Lung (tissue), 12 donors: ENCODE measurements around the gene STAB2. TPM values are rescaled to one million over a fixed set of nuclear protein-coding genes. Genes with fewer than 3 reads are reported as not detected.

Source experiments
- ATAC-seq: fragments of 200-7000 bp; cut with Tn5 transposase; one replicate; pipeline ENCODE4 v1.9.1; 2020; ENCODE audit warnings: moderate number of reproducible peaks; ENCODE audit not compliant: insufficient read depth, low FRiP score
- DNase-seq, 3 donors: peaks; one replicate each; pipeline ENCODE4 v3.0.0-alpha.2; 2013 to 2017
- H3K27ac ChIP-seq, 2 donors: one replicate each; pipeline ENCODE4 v1.5.1; 2013; ENCODE audit warnings: mild to moderate bottlenecking in 2 of 2, moderate library complexity in 2 of 2, control low read depth in 1 of 2, inconsistent platforms in 1 of 2, low read depth in 1 of 2, low read length in 1 of 2
- H3K27me3 ChIP-seq, 3 donors: one replicate each; pipeline ENCODE4 v1.5.1; 2013; ENCODE audit warnings: low read length in 2 of 3; ENCODE audit not compliant: control insufficient read depth in 3 of 3, insufficient read depth in 3 of 3
- H3K36me3 ChIP-seq, 4 donors: one replicate each; pipeline ENCODE4 v1.5.1; 2013; ENCODE audit warnings: low read length in 4 of 4, mild to moderate bottlenecking in 1 of 4, moderate library complexity in 1 of 4; ENCODE audit not compliant: control insufficient read depth in 4 of 4, insufficient read depth in 4 of 4
- H3K4me1 ChIP-seq, 5 donors: one replicate each; pipeline ENCODE4 v1.5.1; 2013; ENCODE audit warnings: low read length in 5 of 5, mild to moderate bottlenecking in 2 of 5, moderate library complexity in 1 of 5; ENCODE audit not compliant: control insufficient read depth in 5 of 5, insufficient read depth in 5 of 5
- H3K4me3 ChIP-seq: one replicate; pipeline ENCODE4 v1.5.1; 2013; ENCODE audit warnings: mild to moderate bottlenecking, control low read depth, moderate library complexity
- H3K9ac ChIP-seq, 2 donors: one replicate each; pipeline ENCODE4 v1.5.1; 2013; ENCODE audit warnings: low read length in 2 of 2, control low read depth in 1 of 2; ENCODE audit not compliant: insufficient read depth in 1 of 2
- H3K9me3 ChIP-seq, 4 donors: one replicate each; pipeline ENCODE4 v1.5.1; 2013; ENCODE audit warnings: low read length in 3 of 4, mild to moderate bottlenecking in 1 of 4, moderate library complexity in 1 of 4; ENCODE audit not compliant: control insufficient read depth in 4 of 4, insufficient read depth in 3 of 4
- CTCF ChIP-seq: IDR thresholded peaks from 2 replicates; pipeline ENCODE4 v1.5.1; 2012; ENCODE audit warnings: mild to moderate bottlenecking; ENCODE audit errors: control extremely low read depth, extremely low read depth
- WGBS, 2 donors: extraction: QIAGEN DNeasy Blood & Tissue Kit; methylation state at CpG; one replicate each; pipeline ENCODE4 v1.1.7; 2013; 5-methylcytosine and 5-hydroxymethylcytosine counted together
- polyA plus RNA-seq, 2 donors: library from polyadenylated mRNA; stranded (reverse); fragments of 200-250 nt; gene quantifications; one replicate each; pipeline ENCODE4 v1.2.1, GENCODE V29; 2013
- total RNA-seq, 2 donors: library from RNA; depleted of rRNA in 1 of 2; stranded (reverse); fragments of >200 nt in 1 of 2; gene quantifications; one replicate each; pipeline ENCODE4 v1.2.1, GENCODE V29; 2014 to 2021
- donor health status: control.
- donor health status: control.
- donor health status: Bipolar disorder and iron deficiency.
- donor health status: healthy.
- donor health status: DM: yes; HTN: yes; CAD: no.

STAB2 gene
- total and polyA plus RNA-seq, 4 donors = 0.06 to 10.0 (median 0.43) TPM

GRCh38 chr12:103654816-103655215 lies 67.7 kb downstream of the STAB2 start:
- Histone ChIP-seq H3K36me3 (no peaks in the 10 kb centered on the region), H3K9me3 (peaks cover 0 to 2% (median 0%) of the 10 kb centered on the region in 4 donors), H3K9ac (no peak overlapping the region), H3K4me3 (no peak overlapping the region), H3K27me3 (no peaks in the 10 kb centered on the region), H3K4me1 (peaks cover 0 to 7% (median 0%) of the 10 kb centered on the region in 5 donors), H3K27ac (no peak overlapping the region)
- WGBS, 2 donors = 93% methylated on average over 3 of the region's 3 CpGs
- no peak for DNase-seq
- TF ChIP-seq CTCF = no peak
- ATAC-seq = no peak

GRCh38 chr12:103656291-103656690 lies 69.2 kb downstream of the STAB2 start:
- no peak overlapping the region for H3K27ac ChIP-seq
- 92 to 93% methylated on average over 1 of the region's 1 CpG for WGBS, 2 donors
- no peak overlapping the region for H3K4me3 ChIP-seq
- H3K27me3 ChIP-seq = no peaks in the 10 kb centered on the region
- no peak for DNase-seq
- H3K36me3 ChIP-seq = no peaks in the 10 kb centered on the region
- no peak overlapping the region for H3K9ac ChIP-seq
- no peak for TF ChIP-seq CTCF
- peaks cover 0 to 2% (median 0%) of the 10 kb centered on the region in 4 donors for H3K9me3 ChIP-seq
- ATAC-seq = no peak
- peaks cover 0 to 7% (median 0%) of the 10 kb centered on the region in 5 donors for H3K4me1 ChIP-seq

GRCh38 chr12:103657331-103657730 lies 70.3 kb downstream of the STAB2 start:
- Histone ChIP-seq H3K36me3 (no peaks in the 10 kb centered on the region), H3K9me3 (peaks cover 0 to 2% (median 0%) of the 10 kb centered on the region in 4 donors), H3K27ac (no peak overlapping the region), H3K9ac (no peak overlapping the region), H3K4me1 (peaks cover 0 to 7% (median 0%) of the 10 kb centered on the region in 5 donors), H3K27me3 (no peaks in the 10 kb centered on the region), H3K4me3 (no peak overlapping the region)
- no peak for TF ChIP-seq CTCF
- 34 to 47% methylated on average over 2 of the region's 2 CpGs for WGBS, 2 donors
- no peak for DNase-seq
- no peak for ATAC-seq

- no peaks in the 10 kb centered on the region for H3K36me3 ChIP-seq
- H3K27ac ChIP-seq = no peak overlapping the region
- H3K9ac ChIP-seq = no peak overlapping the region
- H3K9me3 ChIP-seq = peaks cover 0 to 7% (median 0%) of the 10 kb centered on the region in 4 donors
- WGBS, 2 donors = 83 to 89% methylated on average over 2 of the region's 2 CpGs
- no peaks in the 10 kb centered on the region for H3K4me1 ChIP-seq
- H3K4me3 ChIP-seq = no peak overlapping the region
- H3K27me3 ChIP-seq = no peaks in the 10 kb centered on the region
- no peak for TF ChIP-seq CTCF
- DNase-seq (no peak), ATAC-seq (no peak)
Observed at GRCh38 chr12:103664626-103665025, 77.6 kb downstream of the STAB2 start.
